Tibial artery (tissue), 4 donors: ENCODE data around the gene GHITM.
A peak's percentile ranks its signal among the peaks of the same experiment; 100 is the strongest.

ENCODE experiments used
- DNase-seq, 2 donors: peaks; one replicate each; pipeline ENCODE4 v3.0.0-alpha.2; 2019
- H3K27ac ChIP-seq, 2 donors: fragments of 200-600 bp; sonication (generic) in 1 of 2; 1 replicate in 1 of 2; 2 replicates in 1 of 2; pipeline ENCODE4 v1.5.1; 2018 to 2019; ENCODE audit warnings: mild to moderate bottlenecking in 1 of 2
- H3K27me3 ChIP-seq, 2 donors: fragments of 200-600 bp; sonication (generic) in 1 of 2; one replicate each; pipeline versions ENCODE4 v1.5.1 to v1.6.0; 2016 to 2019
- H3K36me3 ChIP-seq, 3 donors: fragments of 200-600 bp; sonication (generic) in 2 of 3; one replicate each; pipeline ENCODE4 v1.5.1; 2016 to 2019; ENCODE audit warnings: mild to moderate bottlenecking in 2 of 3
- H3K4me1 ChIP-seq, 4 donors: fragments of 200-600 bp; sonication (generic) in 2 of 4; 1 replicate in 3 of 4; 2 replicates in 1 of 4; pipeline ENCODE4 v1.5.1; 2016 to 2019
- H3K4me3 ChIP-seq, 2 donors: fragments of 200-600 bp; sonication (generic) in 1 of 2; 1 replicate in 1 of 2; 2 replicates in 1 of 2; pipeline ENCODE4 v1.5.1; 2018 to 2019; ENCODE audit warnings: mild to moderate bottlenecking in 2 of 2
- H3K9me3 ChIP-seq, 3 donors: fragments of 200-600 bp; sonication (generic) in 1 of 3; one replicate each; pipeline ENCODE4 v1.5.1; 2016 to 2019
- intact Hi-C: fragments of 100-400 bp; cut with DNase I; formaldehyde crosslinking; loops from one replicate; pipeline ENCODE4 v1.15.0; 2023; ENCODE audit warnings: low total_unique reads
- TF ChIP-seq, protein P1 (sequence below), 2 experiments: fragments of 200-600 bp in 1 of 2; fragments of 450-650 bp in 1 of 2; IDR thresholded peaks; one replicate each; pipeline ENCODE4 v1.5.1; 2017 to 2019; ENCODE audit warnings: antibody characterized with exemption in 2 of 2, mild to moderate bottlenecking in 1 of 2, moderate library complexity in 1 of 2

GHITM gene

DNA sequence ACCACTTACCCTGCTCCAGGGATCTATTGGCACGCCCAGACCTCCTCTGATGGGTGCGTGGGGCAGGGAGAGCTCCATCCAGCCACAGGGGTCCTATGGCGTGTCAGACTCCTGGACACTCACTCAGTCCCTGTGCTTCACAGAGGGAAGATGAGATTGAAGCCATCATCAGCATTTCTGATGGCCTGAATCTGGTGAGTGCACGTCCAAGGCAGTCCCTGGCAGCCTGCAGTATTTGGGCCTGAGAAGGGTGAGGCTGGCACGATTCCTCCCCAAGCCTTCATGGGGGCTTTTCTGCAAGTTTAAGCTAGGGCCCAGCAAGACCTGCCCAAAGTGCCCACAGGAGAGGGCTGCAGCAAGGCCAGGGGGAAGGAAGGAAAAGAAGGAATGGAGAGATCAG lies 58.3 kb downstream of the GHITM start:
- intact Hi-C loops: no loop called here
- Histone ChIP-seq H3K4me3 (no peak overlapping the region), H3K4me1 (peaks cover 0 to 17% (median 12%) of the 10 kb centered on the region in 4 donors), H3K36me3 (no peaks in the 10 kb centered on the region), H3K9me3 (no peaks in the 10 kb centered on the region), H3K27ac (no peak overlapping the region), H3K27me3 (peaks cover 0 to 59% of the 10 kb centered on the region in 2 donors)
- no peak for DNase-seq
- TF ChIP-seq, protein P1, sequence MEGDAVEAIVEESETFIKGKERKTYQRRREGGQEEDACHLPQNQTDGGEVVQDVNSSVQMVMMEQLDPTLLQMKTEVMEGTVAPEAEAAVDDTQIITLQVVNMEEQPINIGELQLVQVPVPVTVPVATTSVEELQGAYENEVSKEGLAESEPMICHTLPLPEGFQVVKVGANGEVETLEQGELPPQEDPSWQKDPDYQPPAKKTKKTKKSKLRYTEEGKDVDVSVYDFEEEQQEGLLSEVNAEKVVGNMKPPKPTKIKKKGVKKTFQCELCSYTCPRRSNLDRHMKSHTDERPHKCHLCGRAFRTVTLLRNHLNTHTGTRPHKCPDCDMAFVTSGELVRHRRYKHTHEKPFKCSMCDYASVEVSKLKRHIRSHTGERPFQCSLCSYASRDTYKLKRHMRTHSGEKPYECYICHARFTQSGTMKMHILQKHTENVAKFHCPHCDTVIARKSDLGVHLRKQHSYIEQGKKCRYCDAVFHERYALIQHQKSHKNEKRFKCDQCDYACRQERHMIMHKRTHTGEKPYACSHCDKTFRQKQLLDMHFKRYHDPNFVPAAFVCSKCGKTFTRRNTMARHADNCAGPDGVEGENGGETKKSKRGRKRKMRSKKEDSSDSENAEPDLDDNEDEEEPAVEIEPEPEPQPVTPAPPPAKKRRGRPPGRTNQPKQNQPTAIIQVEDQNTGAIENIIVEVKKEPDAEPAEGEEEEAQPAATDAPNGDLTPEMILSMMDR (IDR thresholded peaks at IDR 0.05): no peak

DNA sequence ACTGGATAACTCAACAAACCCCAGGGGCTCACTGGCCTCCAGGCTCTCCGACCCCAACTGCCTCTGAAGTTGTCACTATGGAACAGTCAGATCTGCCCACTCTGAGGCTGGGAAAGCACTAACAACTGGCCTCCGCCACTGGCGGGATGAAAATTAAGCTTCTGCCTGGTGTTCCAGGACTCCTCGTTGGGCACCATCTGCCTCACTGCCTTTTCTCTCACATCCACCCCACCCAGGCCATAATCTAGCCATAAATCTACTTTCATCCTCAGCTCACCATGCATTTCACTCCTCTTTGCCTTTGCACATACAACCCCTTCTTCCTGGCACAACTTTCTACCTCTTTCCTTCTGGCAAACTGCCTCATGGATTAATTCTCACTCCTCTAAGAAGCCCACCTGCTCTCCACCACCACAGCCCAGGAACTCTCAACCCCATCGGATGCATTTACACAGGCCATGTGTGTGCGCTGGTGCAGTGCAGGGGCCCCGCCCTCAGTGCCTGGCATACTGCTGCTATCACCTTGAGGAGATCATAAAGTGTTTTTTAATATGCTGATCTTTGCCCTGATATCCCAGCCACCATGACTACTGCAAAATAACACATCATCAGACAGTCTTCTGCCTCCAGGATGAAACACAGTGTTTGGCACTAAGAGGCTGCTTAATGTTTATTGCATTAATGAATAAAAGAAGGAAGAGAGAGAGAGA lies 59.1 kb downstream of the GHITM start:
- Histone ChIP-seq H3K27me3 (peaks cover 0 to 60% of the 10 kb centered on the region in 2 donors), H3K9me3 (no peaks in the 10 kb centered on the region), H3K4me3 (no peak overlapping the region), H3K4me1 (peaks cover 0 to 17% (median 12%) of the 10 kb centered on the region in 4 donors), H3K36me3 (no peaks in the 10 kb centered on the region), H3K27ac (no peak overlapping the region)
- TF ChIP-seq, protein P1 (IDR thresholded peaks at IDR 0.05): no peak
- no peak for DNase-seq
- intact Hi-C loops: no loop called here

DNA sequence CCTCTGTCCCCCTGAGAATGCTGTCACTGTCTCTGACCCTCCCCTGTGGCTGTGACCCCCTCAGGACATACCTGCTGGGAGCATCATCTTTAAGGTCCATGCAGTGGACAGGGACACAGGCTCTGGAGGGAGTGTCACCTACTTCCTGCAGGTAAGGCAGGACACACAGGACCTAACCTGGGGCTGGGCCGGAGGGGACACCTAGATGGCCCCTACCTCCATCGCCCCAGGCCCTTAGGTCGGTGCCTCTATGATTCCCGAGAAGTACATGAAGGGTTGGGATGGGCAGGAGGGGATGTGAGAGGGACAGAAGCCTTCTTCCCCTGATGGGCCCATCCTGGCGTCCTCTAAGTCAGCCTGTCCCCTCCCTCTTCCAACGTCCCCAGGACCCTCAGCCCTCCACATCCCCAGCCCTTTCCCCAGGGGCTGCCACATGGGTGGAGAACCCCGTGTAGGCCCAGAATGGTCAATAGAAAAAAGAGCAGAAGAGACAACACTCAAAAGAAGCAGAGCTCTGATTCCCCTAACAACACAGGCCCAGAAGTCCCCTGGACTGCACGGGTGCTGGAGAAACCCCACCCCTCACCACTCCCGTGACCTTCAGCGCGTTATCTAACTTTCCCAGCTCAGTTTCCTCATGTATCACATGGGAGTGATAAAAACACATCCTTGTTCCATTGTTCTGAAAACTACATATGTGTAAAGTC lies 61.4 kb downstream of the GHITM start:
- Histone ChIP-seq H3K27ac (no peak overlapping the region), H3K9me3 (no peaks in the 10 kb centered on the region), H3K27me3 (peaks cover 0 to 50% of the 10 kb centered on the region in 2 donors), H3K36me3 (no peaks in the 10 kb centered on the region), H3K4me1 (no peaks in the 10 kb centered on the region), H3K4me3 (no peak overlapping the region)
- DNase-seq: no peak
- intact Hi-C loops: no loop called here
- TF ChIP-seq, protein P1 (IDR thresholded peaks at IDR 0.05): no peak

DNA sequence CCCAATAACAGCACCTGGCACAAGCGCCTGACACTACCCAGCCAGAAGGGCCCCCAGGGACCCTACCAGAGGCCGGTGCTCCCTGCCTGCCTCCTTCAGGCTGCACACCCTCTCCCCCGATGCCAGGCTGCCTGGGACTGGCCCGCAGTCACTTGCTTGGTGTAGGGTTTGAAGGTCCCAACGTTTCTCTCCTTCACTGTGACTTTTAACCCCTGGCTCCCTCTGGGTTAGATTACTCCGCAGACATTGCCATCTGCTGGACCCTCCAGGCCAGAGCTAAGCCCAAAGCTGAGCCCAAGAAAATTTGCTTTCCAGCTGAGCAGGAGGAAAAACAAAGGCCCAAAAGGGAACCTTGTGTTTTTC lies 61.9 kb downstream of the GHITM start:
- H3K9me3 ChIP-seq: no peaks in the 10 kb centered on the region
- intact Hi-C loops: no loop called here
- TF ChIP-seq, protein P1 (IDR thresholded peaks at IDR 0.05): no peak
- no peaks in the 10 kb centered on the region for H3K36me3 ChIP-seq
- H3K27me3 ChIP-seq: peaks cover 0 to 47% of the 10 kb centered on the region in 2 donors
- H3K4me1 ChIP-seq: no peaks in the 10 kb centered on the region
- H3K27ac ChIP-seq: no peak overlapping the region
- no peak for DNase-seq
- no peak overlapping the region for H3K4me3 ChIP-seq

DNA sequence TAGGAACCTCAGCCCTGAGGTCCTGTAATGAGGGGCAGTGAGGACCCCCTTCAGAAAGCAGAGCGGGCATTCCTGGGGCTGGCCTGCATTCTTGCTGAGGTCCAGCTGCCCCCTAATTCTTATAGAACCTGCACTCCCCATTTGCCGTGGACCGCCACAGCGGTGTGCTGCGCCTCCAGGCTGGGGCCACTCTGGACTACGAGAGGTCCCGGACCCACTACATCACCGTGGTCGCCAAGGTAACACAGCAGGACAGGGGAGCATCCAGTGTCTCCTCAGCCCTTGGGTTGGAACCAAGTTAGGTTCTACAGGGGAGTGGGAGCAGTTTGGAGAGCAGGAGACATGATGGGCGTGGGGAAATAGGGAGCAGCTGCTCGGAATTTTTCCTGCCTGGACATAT lies 62.4 kb downstream of the GHITM start:
- intact Hi-C loops: no loop called here
- TF ChIP-seq, protein P1 (IDR thresholded peaks at IDR 0.05): no peak
- peak in 1 of 2 donors; percentile 43 for DNase-seq
- Histone ChIP-seq H3K36me3 (no peaks in the 10 kb centered on the region), H3K27ac (no peak overlapping the region), H3K9me3 (no peaks in the 10 kb centered on the region), H3K4me3 (no peak overlapping the region), H3K27me3 (peaks cover 0 to 47% of the 10 kb centered on the region in 2 donors), H3K4me1 (no peaks in the 10 kb centered on the region)
